Endothelial cell of umbilical vein (primary cell): Measurements from ENCODE around the gene WDR55.

Experiments
- EZH2 ChIP-seq: IDR thresholded peaks from 2 replicates; pipeline ENCODE4 v1.6.1; 2012; ENCODE audit warnings: borderline replicate concordance, low read depth, mild to moderate bottlenecking, moderate library complexity, low read length, inconsistent platforms; ENCODE audit not compliant: severe bottlenecking
- POLR2A ChIP-seq: IDR thresholded peaks from 2 replicates; pipeline ENCODE4 v1.6.1; 2012; ENCODE audit warnings: low read depth, mild to moderate bottlenecking, control low read depth, low read length
- POLR2AphosphoS5 ChIP-seq: IDR thresholded peaks from 2 replicates; pipeline ENCODE4 v1.6.1; 2012; ENCODE audit warnings: low read depth, mild to moderate bottlenecking, control low read depth, low read length, moderate library complexity; ENCODE audit not compliant: insufficient read depth

- TF ChIP-seq EZH2 (no peak), POLR2AphosphoS5 (peak; percentile 93), POLR2A (peak; percentile 94)
Measured at GRCh38 chr5:140664359-140665119, at the start of gene WDR55.
